DMS79 (cell line): ENCODE measurements around the gene SIRT7.

Experiments used
- DNase-seq: peaks from one replicate; lab custom pipeline; 2025; lab: John Stamatoyannopoulos, UW

SIRT7 gene

GRCh38 chr17:81863833-81864768 is 53.9 kb downstream of the SIRT7 start:
- DNase-seq, result no peak

GRCh38 chr17:81863123-81863675 is 54.8 kb downstream of the SIRT7 start:
- no peak for DNase-seq
